Hematopoietic multipotent progenitor cell treated with erythropoietin and hydrocortisone succinate and interleukin-3 and kit ligand, for 6 days (in vitro differentiated cells): ENCODE measurements around the gene UBE2N.
"Not testable (repeated sequence)": the region's sequence is repeated elsewhere in the genome, so short reads cannot be mapped to it uniquely, and the experiment has no call there.

Source experiments
- DNase-seq: peaks from one replicate; pipeline ENCODE4 v3.0.0-alpha.2; 2015

UBE2N gene

GRCh38 chr12:93442411-93443340 lies 929 bp upstream of the UBE2N start:
- DNase-seq: peak; percentile 41

- peak; percentile 45 for DNase-seq
Observed at GRCh38 chr12:93441081-93441616, 598 bp downstream of the UBE2N start.

DNA sequence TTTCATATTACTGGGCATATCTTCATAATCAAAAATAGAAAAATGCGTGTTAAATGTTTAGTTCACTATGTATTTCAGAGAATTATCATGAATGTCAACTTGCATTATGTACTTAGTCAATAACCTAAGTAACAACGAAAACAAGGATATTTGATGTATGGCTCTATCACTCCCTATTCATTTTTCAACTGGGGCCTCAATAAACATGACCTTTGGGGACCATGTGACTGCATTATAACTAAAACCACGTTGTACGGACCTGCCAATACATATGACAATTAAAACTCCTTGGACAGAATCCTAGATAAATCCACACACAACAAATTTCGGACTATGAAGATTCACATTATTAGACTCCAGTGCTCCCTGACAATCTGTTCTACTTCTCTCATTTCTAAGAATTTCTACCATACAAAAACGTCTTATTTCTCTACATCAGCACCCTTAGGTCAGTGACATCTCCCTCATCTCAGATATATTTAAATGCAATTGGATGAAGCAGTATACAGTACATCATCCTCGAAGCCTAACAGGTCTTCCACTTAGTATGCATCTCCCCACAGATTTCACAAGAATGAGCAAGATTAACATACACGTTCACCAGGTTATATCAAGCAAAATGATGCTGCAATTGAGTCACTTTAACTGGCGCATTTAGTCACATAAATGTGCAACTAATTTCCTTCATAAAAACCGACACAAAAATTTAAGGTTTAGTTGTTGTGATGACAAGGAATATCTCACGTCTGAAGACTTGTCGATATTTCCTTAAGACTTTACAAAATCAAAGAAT lies 1.5 kb downstream of the UBE2N start:
- DNase-seq: no peak

DNA sequence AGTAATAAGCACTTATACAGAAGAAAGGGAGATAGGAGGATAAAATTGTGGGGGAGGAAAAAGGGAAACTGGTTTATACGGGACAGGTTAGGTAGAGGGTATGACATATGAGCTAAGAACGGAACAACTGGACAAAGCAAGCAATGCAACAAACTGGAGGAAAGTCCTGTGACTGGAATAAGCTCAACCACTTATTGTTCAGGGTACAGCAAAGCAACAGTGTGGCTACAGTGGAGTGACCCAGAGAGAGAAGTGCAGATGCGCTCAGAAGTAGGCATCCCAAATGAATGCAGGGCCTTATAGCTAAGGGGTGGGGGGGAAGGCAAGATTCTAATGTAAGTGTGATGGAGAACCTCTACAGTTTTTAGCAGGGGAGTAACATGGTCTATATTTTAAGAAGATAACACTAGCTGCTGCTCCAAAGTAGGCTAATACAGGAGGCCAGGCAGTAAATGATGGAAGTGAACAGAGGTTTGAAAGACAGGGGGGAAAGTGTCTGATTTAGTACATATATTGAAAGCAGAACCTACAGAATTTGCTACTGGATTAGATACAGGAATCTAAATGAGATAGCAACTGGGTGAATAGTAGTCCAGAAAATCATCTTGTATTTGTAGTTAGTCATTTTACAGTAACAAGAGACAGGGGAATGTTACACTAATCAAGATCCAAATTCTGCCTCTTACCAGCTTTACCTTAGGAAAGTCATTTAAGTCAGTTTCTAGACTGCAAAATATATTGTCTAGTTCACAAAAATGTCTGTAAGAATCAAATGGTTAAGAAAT lies 3.3 kb downstream of the UBE2N start:
- no peak for DNase-seq

DNA sequence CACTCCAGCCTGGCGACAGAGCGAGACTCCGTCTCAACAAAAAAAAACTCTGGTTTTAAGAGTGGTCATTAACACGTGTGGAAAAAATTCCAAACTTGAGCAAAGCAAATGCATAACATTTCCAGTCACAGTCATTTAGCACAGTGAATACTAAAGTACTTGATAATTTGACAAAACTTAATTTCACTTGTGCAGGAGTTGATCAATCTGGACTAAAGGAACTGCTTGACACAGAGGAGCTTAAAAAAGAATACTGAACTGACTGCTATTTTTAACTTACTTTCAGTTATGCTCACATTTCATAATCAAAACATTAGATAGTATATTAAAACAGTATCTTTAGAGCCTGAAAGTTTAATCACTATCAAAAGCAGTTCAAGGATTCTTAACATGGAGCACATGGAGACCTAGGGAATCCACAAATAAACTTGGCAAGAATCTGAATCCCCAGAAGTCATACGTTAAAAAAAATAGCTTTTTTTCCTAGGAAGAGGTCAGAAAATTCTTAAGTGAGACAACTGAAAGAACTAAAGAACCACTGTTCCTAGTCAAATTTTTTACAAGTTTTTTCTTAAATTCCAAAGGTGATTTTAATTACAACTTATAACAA lies 7.4 kb downstream of the UBE2N start:
- DNase-seq: no peak

DNA sequence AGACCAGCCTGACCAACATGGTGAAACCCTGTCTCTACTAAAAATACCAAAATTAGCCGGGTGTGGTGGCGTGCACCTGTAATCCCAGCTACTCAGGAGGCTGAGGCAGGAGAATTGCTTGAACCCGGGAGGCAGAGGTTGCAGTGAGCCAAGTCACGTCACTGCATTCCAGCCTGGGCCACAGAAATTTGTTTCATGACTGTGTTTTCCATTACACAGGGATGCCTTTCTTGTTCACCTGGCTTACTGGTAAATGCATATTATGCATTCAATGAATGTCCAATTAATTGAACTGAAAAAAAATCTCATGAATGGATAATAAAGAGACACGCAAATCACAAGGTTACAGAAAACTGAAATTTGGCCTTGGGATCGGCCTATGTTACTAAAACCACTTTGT lies 9.7 kb downstream of the UBE2N start:
- DNase-seq: not testable (repeated sequence)

GRCh38 chr12:93430280-93430679 lies 11.5 kb downstream of the UBE2N start:
- no peak for DNase-seq

DNA sequence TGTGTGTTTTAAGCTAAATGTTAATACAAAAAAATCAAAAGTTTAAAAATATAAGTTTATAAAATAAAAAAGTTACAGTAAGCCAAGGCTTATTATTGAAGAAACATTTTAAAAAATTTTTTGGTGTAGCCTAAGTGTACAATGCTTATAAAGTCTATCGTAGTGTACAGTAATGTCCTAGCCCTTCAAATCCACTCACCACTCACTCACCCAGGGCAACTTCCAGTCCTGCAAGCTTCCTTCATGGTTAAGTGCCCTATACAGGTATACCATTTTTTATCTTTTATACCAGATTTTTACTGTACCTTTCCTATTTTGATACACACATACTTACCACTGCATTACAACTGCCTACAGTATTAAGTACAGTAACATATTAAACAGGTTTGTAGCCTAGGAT lies 11.9 kb downstream of the UBE2N start:
- DNase-seq: no peak

DNA sequence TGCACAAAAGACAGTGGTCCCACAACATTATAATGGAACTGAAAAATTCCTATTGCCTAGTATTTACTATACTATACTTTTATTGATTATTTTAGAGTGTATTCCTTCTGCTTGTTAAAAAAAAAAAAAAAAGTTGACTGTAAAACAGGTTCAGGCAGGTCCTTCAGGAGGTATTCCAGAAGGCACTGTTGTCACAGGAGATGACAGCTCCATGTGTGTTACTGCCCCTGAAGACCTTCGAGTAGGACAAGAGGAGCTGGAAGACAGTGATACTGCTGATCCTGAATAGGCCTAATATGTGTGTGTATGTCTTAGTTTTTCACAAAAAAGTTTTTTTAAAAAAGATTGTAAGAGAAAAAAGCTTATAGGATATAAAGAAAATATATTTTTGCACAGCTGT lies 12.3 kb downstream of the UBE2N start:
- no peak for DNase-seq

- peak; percentile 42 for DNase-seq
Observed at GRCh38 chr12:93427779-93428564, 13.8 kb downstream of the UBE2N start.

DNA sequence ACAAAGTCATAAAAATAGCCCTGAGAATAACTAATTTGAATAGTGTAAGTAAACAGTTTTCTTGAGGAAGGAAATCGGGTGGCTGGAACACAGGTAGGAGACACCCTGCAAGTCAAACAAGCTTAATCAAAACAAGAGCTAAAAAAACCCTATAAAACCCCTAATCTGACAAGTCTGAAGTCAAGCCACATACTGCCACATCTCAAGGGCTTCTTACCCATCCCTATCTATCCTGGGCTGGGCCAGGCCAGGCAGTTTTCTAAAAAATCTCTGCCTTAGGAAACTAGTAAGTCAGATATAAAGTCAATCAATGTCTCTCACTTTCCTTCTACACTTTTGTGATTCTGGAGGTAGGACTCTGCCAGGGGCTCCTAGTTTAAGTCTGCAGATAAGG lies 15.3 kb downstream of the UBE2N start:
- no peak for DNase-seq

DNA sequence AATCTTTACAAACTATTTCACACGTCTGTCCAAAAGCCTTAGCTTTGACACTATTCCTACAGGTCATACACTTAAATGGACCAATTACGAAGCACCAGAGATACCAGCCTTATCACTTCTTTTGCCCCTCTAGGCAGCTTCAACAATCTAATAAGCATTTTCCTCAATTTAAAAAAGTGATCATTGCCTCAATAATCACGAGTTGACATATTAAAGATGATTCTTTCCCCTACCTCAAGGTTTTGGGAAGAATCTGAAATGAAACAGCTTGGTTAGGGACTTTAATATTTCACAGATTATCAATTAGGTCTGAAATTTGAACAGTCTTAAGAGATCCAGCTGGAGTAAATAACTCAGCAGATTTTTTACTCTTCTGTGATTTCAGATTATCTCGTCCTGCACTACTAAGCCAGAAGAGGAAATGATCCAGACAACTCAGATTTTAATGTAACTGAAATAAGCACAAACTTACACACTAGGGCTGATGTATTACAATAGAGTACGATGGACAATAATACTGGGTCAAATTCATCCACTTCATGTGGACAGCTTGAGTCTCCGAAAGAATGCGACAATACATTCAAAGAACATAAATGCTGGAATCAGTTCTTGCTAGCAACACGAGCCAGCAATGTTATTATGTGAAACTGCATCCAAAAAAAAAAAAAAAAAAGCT lies 15.9 kb downstream of the UBE2N start:
- no peak for DNase-seq

- DNase-seq: no peak
Observed at GRCh38 chr12:93422050-93422449, 19.7 kb downstream of the UBE2N start.

- DNase-seq: peak; percentile 86
Observed at GRCh38 chr12:93419388-93420034, 22.2 kb downstream of the UBE2N start.

DNA sequence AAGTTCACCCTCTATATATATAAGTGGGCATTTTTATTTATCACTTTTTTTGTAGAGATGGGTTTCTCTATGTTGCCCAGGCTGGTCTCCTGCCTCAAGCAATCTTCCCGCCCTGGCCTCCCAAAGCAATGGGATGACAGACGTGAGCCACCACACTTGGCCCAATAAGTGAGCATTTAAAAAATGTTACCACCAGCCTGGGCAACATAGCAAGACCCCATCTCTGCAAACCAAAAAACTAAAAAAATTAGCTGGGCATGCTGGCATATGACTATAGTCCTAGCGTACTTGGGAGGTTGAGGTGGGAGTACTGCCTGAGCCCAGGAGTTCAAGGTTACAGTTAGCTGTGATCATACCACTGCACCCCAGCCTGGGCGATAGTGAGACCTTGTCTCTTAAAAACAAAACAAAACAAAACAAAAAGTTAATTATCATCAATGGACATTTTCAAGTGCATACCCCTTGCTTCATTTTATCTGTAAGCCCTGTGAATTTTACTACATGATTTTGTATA lies 23.7 kb downstream of the UBE2N start:
- DNase-seq: no peak

DNA sequence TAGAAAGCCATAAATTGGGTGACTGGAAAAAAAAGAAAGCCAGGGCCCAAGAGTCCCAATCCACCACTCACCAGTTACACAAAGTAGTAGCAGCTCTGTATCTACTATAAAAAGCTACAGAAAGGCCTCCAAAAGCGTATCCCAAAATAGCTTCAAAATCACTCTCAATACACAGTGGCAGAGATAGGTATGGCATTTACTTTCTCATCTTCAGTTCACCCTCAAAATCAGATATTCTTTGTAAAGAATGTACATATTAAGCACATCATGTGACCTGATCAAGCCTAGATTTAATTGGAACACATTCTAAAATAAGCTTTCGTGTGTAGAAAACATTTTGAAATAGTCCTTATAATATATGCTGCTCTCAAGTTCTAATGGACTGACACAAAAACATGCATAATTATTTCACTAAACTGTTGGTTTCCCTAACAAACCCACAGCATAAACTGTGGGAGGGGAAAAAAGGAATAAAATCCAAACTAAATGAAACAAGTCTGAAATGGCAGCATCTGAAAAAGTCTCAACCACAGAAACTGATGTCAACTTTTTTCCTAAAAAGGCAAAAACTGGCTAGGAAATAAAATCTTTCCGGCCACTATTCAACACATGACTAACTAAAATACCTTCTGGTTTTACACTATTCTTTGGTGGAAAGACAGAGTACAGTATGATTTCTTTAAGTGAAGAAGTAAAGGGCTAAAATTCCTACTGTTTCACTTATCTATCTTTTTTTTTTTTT lies 25.9 kb downstream of the UBE2N start:
- DNase-seq: no peak

- no peak for DNase-seq
Observed at GRCh38 chr12:93413064-93413463, 28.7 kb downstream of the UBE2N start.

DNA sequence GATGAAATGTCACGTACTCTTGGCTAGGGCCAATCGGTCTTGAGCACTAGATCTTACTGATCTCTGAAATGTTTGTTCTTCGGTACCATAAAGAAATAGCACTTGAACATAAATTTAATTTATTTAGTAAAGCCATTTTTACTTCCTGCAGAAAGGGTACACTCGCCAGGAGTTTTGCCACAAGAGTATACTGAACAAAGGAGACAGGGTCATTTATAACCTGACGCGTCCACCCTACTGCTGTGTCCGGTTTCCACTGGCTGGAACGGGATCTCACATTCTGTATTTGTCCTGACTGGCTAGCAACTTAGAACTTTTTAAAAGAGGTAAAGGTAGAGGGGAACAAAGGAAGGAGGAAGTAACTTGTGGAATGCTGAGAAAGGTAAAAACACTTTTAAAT lies 29.4 kb downstream of the UBE2N start:
- DNase-seq: not testable (repeated sequence)

DNA sequence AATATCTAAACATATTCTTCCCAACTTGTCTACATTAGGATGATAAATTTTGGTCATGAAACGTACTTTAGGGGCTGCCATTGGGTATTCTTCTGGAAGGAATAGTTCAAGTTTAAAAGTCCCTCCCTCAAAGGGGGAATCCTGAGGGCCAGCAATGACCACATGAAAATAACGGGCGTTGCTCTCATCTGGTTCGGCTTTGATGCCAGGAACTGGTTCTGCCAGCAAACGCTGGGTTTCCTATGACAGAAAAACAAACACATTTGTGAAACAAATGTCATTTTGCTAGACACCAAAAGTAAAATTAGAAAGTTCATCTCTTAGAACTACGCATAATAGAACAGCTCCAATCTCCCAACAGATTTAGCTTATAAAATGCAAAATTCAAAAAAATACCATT lies 30.7 kb downstream of the UBE2N start:
- DNase-seq: not testable (repeated sequence)
